Loucy (cell line): ENCODE results near the gene RPRD1A.

Experiments
- H2AFZ ChIP-seq: fragments of 200-600 bp; sonication (generic); 2 replicates; pipeline ENCODE4 v1.6.0; 2016; ENCODE audit warnings: antibody characterized with exemption, mild to moderate bottlenecking, low read length, moderate library complexity
- H3F3A ChIP-seq: fragments of 200-600 bp; 2 replicates; pipeline ENCODE4 v1.6.0; 2016; ENCODE audit warnings: antibody characterized with exemption, low read depth, mild to moderate bottlenecking
- H3K27me3 ChIP-seq: fragments of 200-600 bp; sonication (generic); 2 replicates; pipeline ENCODE4 v1.6.1; 2014; ENCODE audit warnings: low read length, mild to moderate bottlenecking; ENCODE audit not compliant: insufficient read depth, poor library complexity, severe bottlenecking
- H3K36me3 ChIP-seq: fragments of 200-600 bp; sonication (generic); 2 replicates; pipeline ENCODE4 v1.6.1; 2016; ENCODE audit warnings: low read length; ENCODE audit not compliant: insufficient read depth
- H3K4me1 ChIP-seq: fragments of 200-600 bp; sonication (generic); 2 replicates; pipeline ENCODE4 v1.5.1; 2014; ENCODE audit warnings: low read length, mild to moderate bottlenecking; ENCODE audit not compliant: insufficient read depth, poor library complexity, severe bottlenecking
- H3K4me2 ChIP-seq: fragments of 200-600 bp; sonication (generic); 2 replicates; pipeline ENCODE4 v1.6.0; 2014; ENCODE audit warnings: antibody characterized with exemption, low read length, low read depth, mild to moderate bottlenecking; ENCODE audit not compliant: poor library complexity, severe bottlenecking
- H3K4me3 ChIP-seq: fragments of 200-600 bp; sonication (generic); 2 replicates; pipeline ENCODE4 v1.5.1; 2014; ENCODE audit warnings: low read length, mild to moderate bottlenecking, mixed read lengths; ENCODE audit not compliant: poor library complexity, severe bottlenecking
- H3K79me2 ChIP-seq: fragments of 200-600 bp; sonication (generic); 2 replicates; pipeline ENCODE4 v1.6.1; 2014; ENCODE audit warnings: low read length; ENCODE audit not compliant: insufficient read depth
- H3K9ac ChIP-seq: fragments of 200-600 bp; sonication (generic); 2 replicates; pipeline ENCODE4 v1.6.0; 2014; ENCODE audit warnings: mild to moderate bottlenecking, low read depth, low read length, moderate library complexity; ENCODE audit not compliant: poor library complexity, severe bottlenecking
- H3K9me2 ChIP-seq: fragments of 200-600 bp; sonication (generic); replicated peaks from 2 replicates; pipeline ENCODE4 v1.6.1; 2016; ENCODE audit warnings: low read depth, low read length, mixed read lengths
- H3K9me3 ChIP-seq: fragments of 200-600 bp; sonication (generic); 2 replicates; pipeline ENCODE4 v1.6.1; 2014; ENCODE audit warnings: mild to moderate bottlenecking, antibody characterized with exemption, low read length, low read depth; ENCODE audit not compliant: insufficient read depth
- H4K20me1 ChIP-seq: fragments of 200-600 bp; sonication (generic); 2 replicates; pipeline ENCODE4 v1.6.0; 2014; ENCODE audit warnings: antibody characterized with exemption, low read length, mild to moderate bottlenecking; ENCODE audit not compliant: insufficient read depth, poor library complexity, severe bottlenecking
- CTCF ChIP-seq: fragments of 200-600 bp; sonication (generic); conservative IDR thresholded peaks from 2 replicates; pipeline ENCODE4 v1.5.1; 2014; ENCODE audit warnings: mild to moderate bottlenecking, antibody characterized with exemption, low read length
- EZH2phosphoT487 ChIP-seq: fragments of 200-600 bp; IDR thresholded peaks from 2 replicates; pipeline ENCODE4 v1.6.1; 2018; ENCODE audit warnings: antibody characterized with exemption, mild to moderate bottlenecking, moderate library complexity, borderline replicate concordance

RPRD1A gene

GRCh38 chr18:36058674-36059073 lies 8.7 kb downstream of the RPRD1A start:
- Histone ChIP-seq H3K4me1 (peaks cover 27% of the 10 kb centered on the region), H2AFZ (no peak overlapping the region), H3K9me2 (no peaks in the 10 kb centered on the region), H3K36me3 (peaks cover 4% of the 10 kb centered on the region; the same call in 1 of the 2 replicates), H3K27me3 (no peaks in the 10 kb centered on the region), H3K79me2 (peaks cover 99% of the 10 kb centered on the region), H3K9ac (no peak overlapping the region), H3K9me3 (no peaks in the 10 kb centered on the region), H3K4me3 (no peak overlapping the region), H3F3A (no peaks in the 10 kb centered on the region), H4K20me1 (peaks cover 69% of the 10 kb centered on the region), H3K4me2 (peak overlapping the region; percentile 31)
- TF ChIP-seq CTCF = no peak

GRCh38 chr18:36051760-36052159 lies 15.6 kb downstream of the RPRD1A start:
- Histone ChIP-seq H3F3A (no peaks in the 10 kb centered on the region), H3K4me1 (no peaks in the 10 kb centered on the region), H3K4me3 (no peak overlapping the region), H3K79me2 (peaks cover 98% of the 10 kb centered on the region), H3K9me3 (peaks cover 15% of the 10 kb centered on the region; the same call in 1 of the 2 replicates), H3K9me2 (no peaks in the 10 kb centered on the region), H4K20me1 (peaks cover 24% of the 10 kb centered on the region), H3K9ac (no peak overlapping the region), H3K4me2 (no peak overlapping the region), H3K27me3 (no peaks in the 10 kb centered on the region), H3K36me3 (peaks cover 10% of the 10 kb centered on the region), H2AFZ (no peak overlapping the region)
- TF ChIP-seq CTCF = no peak
- TF ChIP-seq EZH2phosphoT487 = no peak

GRCh38 chr18:36050479-36050878 lies 16.9 kb downstream of the RPRD1A start:
- H3K4me2 ChIP-seq = no peak overlapping the region
- H2AFZ ChIP-seq = no peak overlapping the region
- H3K27me3 ChIP-seq = no peaks in the 10 kb centered on the region
- H3F3A ChIP-seq = no peaks in the 10 kb centered on the region
- no peaks in the 10 kb centered on the region for H3K4me1 ChIP-seq
- no peak overlapping the region for H3K9ac ChIP-seq
- peaks cover 15% of the 10 kb centered on the region; the same call in 1 of the 2 replicates for H3K9me3 ChIP-seq
- H3K9me2 ChIP-seq = no peaks in the 10 kb centered on the region
- peaks cover 10% of the 10 kb centered on the region for H3K36me3 ChIP-seq
- H3K79me2 ChIP-seq = peaks cover 99% of the 10 kb centered on the region
- H4K20me1 ChIP-seq = peaks cover 19% of the 10 kb centered on the region
- no peak overlapping the region for H3K4me3 ChIP-seq
- TF ChIP-seq EZH2phosphoT487 (no peak), CTCF (no peak)
